ENCODE data around the gene CROCC. TPM values are rescaled to one million over a fixed set of nuclear protein-coding genes. Genes with fewer than 3 reads are reported as not detected.

CROCC gene
- total and polyA plus RNA-seq, 9 of the 15 experiments (the other 6 are each of a cell fraction or from before 2014, with no cell fraction given) = 0.17 to 15.4 (median 7.6) TPM

- TF ChIP-seq PRDM10 (IDR thresholded peaks at IDR 0.05; ENCODE audit: partially characterized antibody) (peak; percentile 81), ZNF707 (CRISPR knock-in tag; conservative IDR thresholded peaks at IDR 0.05) (0 out of 2 replicates have a peak, but pooled peaks have one; percentile 7), ZNF655 (CRISPR knock-in tag; IDR thresholded peaks at IDR 0.05) (peak; percentile 96), ARNT (IDR thresholded peaks at IDR 0.05) (peak; percentile 83 to 86), ZNF511 (CRISPR knock-in tag; IDR thresholded peaks at IDR 0.05) (peak; percentile 8; the same call in 1 of the 2 replicates), MAZ (CRISPR knock-in tag; conservative IDR thresholded peaks at IDR 0.05 in 1 of 2, IDR thresholded peaks at IDR 0.05 in 1 of 2) (peak; percentile 70 to 86; a peak in 3 of 4 replicates), CBFB (CRISPR knock-in tag; IDR thresholded peaks at IDR 0.05) (0 out of 2 replicates have a peak, but pooled peaks have one; percentile 18), TARDBP (IDR thresholded peaks at IDR 0.05) (peak; percentile 37; the same call in 1 of the 2 replicates), CC2D1A (IDR thresholded peaks at IDR 0.05) (0 out of 2 replicates have a peak, but pooled peaks have one; percentile 45), CSDE1 (IDR thresholded peaks at IDR 0.05) (peak in 1 of 2 experiments; percentile 99; a peak in 2 of 4 replicates), THAP7 (CRISPR knock-in tag; IDR thresholded peaks at IDR 0.05) (peak; percentile 93; the same call in 1 of the 2 replicates), BCOR (IDR thresholded peaks at IDR 0.05) (peak; percentile 46; the same call in 1 of the 2 replicates), TAL1 (IDR thresholded peaks at IDR 0.05) (peak; percentile 18; the same call in 1 of the 2 replicates), PHF21A (IDR thresholded peaks at IDR 0.05; ENCODE audit: borderline replicate concordance, low read depth) (peak; percentile 52; the same call in 1 of the 2 replicates), SUPT5H (IDR thresholded peaks at IDR 0.05) (peak; percentile 100), CHD2 (IDR thresholded peaks at IDR 0.05; ENCODE audit: low read depth, low read length) (peak; percentile 56; the same call in 1 of the 2 replicates), KDM2B (CRISPR knock-in tag; IDR thresholded peaks at IDR 0.05) (0 out of 2 replicates have a peak, but pooled peaks have one; percentile 44), FOXK1 (CRISPR knock-in tag; IDR thresholded peaks at IDR 0.05; ENCODE audit: borderline replicate concordance) (peak; percentile 92), TSHZ1 (CRISPR knock-in tag; IDR thresholded peaks at IDR 0.05) (0 out of 2 replicates have a peak, but pooled peaks have one; percentile 60)
These were observed 26.0 kb upstream of the CROCC start, which contains the start of gene RNU1-2 (continued) for GRCh38 chr1:16895598-16896315.
